HK-2 (cell line): Measurements from ENCODE around the gene KCND3.

Experiments used
- DNase-seq: peaks from one replicate; pipeline ENCODE4 v3.0.0-alpha.2; 2018; ENCODE audit not compliant: unreplicated experiment

KCND3 gene

DNA sequence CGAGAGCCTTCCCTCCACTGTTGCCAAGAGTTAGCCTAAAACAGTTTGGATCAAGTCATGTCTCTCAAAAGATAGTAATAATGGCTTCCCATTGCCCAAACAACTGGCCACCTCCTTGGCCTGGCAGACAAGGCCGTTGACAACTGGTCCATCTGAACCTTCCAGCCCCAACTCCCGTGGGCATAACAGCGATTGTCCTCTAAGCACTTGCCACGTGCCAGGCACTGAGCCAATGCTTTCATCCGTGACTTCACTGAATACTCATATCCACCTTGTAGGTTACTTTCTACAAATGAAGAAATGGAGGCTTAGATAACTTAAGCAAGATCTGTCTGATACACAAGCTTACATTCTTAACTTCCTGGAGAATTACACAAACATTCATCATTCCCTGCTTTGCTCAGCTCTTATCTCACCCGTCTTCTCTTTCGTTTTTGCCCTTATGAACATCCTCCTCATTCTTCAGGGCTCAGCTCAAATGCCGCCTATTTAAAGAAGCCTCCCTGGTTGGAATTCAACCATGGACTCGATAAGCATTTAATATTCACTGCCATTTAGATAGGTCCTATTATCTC is 106.4 kb downstream of the KCND3 start:
- no peak for DNase-seq

DNA sequence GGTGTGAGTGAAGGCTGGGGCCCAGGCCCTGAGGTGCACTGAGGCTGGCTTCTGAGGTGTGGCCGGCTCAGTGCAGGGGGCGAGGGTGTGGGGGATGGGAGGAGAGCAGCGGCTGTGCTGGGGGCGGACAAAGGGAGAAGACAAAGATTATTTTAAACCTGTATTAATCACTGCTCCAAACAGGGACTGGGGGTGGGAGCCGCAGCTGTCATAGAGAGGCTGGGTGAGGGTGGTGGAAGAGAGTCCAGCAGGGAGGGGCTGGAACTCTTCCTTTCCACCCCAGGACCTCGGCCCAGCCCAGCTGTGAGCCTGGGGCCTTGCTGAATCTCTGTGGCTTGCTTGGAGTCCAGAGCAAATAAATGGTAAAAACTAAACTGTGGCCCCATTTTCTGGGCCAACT is 106.9 kb downstream of the KCND3 start:
- DNase-seq, result no peak

GRCh38 chr1:111880881-111881837 is 108.3 kb downstream of the KCND3 start:
- no peak for DNase-seq

- no peak for DNase-seq
These were observed 110.4 kb downstream of the KCND3 start for GRCh38 chr1:111879081-111879480.

GRCh38 chr1:111878649-111879048 is 110.8 kb downstream of the KCND3 start:
- no peak for DNase-seq

DNA sequence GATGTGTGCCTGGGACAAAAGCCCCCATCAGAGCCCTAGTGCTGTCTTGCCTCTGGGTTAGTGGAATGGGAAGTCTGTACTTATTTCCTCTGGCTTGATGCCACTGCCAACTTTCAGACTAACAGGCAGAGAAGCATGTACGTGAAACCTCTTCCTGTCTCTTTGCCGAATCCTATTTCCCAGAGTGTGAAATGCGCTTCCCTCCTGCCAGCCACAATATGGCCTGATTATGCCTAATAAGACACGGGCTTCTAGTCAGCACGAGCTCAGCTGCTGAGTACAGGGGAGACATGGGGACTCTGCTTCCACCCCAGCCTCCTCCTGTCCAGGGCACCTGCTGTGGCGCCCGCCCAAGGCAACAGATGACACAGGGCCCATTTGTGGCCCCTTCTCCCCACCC is 111.4 kb downstream of the KCND3 start:
- no peak for DNase-seq

DNA sequence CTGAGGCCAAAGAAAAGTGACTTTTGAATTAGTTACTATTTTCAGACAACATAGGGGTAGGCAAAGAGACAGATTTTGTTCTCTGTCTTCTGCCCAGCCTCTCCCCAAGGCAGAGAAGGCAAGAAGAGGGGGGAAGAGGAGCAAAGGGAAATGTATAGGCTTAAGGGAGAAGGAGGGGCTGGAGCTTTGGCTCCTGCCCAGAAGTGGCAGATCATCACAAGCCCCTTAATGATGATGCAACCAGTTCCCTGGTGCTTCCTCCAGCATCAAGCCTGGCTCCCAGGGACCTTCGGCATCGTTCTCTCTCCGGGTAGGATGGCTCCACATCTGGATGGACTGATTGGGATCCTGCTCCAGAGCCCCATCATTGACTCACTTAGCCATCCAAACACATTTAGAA is 112.8 kb downstream of the KCND3 start:
- DNase-seq, result no peak

- no peak for DNase-seq
These were observed 113.8 kb downstream of the KCND3 start for GRCh38 chr1:111875640-111876039.

GRCh38 chr1:111873460-111874030 is 115.9 kb downstream of the KCND3 start:
- DNase-seq, result no peak

DNA sequence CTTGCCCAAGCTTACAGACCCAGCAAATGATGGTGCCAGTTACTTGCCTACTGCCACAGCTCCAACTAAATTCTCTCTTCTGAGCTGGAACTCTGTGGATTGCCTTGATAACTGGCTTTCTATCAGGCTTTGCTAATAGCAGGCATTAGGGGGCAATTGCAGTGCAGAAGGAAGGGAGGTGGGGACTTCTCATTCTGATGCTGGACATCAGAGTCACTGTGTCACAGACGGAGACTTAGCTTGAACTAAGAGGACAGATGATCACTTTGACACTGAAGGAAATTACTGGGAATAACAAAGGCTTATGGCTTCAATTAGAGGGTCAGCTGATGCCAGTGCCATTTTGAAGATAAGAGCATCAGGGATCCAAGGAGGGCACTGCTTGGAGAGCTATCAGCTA is 119.3 kb downstream of the KCND3 start:
- no peak for DNase-seq

GRCh38 chr1:111867868-111868440 is 121.5 kb downstream of the KCND3 start:
- no peak for DNase-seq

DNA sequence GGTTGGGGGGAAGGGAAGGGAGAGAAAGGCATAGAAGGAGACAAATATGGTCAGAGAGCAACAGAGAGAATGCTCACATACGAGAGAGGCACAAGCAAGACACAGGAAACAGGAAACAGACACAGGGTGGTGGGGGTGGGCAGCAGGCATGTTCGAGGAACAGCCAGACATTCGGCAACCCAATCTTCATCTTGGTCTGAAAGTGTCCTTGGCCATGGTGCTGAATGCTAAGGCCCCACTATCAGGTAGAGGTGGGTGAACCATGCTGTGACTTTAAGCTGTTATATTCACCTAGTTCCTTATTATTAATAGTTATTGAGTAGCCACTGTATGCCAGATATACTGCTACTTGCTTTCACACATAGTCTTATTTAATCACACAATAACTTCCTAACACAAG is 124.6 kb downstream of the KCND3 start:
- no peak for DNase-seq

GRCh38 chr1:111863401-111863800 is 126.1 kb downstream of the KCND3 start:
- no peak for DNase-seq

DNA sequence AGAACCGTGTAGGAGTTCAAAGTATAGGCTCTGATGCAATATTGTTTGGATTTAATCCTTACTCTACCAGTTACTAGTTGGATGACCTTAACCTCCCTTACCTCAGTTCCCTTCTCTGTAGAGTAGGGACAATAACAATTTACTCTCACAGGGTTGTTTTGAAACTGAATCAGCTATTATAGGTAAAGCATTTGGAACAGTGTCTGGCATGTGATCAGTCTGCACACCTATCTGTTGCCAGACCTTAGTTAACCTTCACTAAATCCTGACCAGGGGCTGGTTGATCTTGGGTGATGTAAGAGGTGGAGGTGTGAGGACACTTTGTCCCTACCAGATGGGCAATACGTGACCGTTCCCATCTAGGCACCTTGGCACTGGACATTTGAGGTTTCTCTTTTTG is 126.9 kb downstream of the KCND3 start:
- no peak for DNase-seq

DNA sequence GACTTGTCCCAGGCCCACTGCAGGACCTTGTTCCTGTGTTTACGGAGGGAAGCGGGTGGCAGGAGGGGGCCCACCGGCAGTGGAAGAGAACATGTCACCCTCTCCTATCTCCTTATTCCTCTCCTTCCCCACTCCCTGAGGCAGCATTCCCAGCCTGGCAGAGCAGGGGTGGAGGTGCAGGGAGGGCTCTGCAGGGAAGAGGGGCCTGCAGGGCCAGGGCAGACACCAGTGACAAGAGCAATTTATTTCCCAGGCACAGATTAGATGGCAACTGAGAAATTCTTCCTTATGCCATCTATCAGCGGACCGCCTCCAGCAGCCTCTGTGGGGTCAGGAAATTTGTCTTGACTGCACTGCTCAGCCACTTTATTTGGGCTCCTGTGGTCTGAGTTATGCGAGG is 127.9 kb downstream of the KCND3 start:
- DNase-seq, result no peak

- DNase-seq, result no peak
These were observed 132.2 kb downstream of the KCND3 start for GRCh38 chr1:111857194-111857651.

- DNase-seq, result no peak
These were observed 132.9 kb downstream of the KCND3 start for GRCh38 chr1:111856411-111857185.

DNA sequence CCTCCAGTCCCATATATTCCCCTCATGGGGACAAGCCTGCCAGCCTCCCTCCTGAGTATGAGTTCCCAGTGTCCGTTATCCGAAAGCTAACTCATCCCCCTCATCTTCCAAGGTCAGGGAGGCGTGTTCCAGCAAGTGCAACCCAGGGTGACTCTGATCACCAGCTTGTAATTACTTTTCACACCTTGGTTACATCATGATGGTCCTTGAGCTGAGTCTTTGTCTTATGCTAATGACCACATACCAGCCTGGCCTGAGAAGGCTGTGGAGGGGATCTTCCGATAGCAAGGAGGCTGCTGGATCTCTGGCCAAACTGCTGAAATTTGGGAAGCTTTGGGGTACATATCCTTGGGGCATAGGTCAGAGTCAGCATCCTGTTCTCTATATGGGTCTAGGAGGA is 134.2 kb downstream of the KCND3 start:
- DNase-seq, result no peak

DNA sequence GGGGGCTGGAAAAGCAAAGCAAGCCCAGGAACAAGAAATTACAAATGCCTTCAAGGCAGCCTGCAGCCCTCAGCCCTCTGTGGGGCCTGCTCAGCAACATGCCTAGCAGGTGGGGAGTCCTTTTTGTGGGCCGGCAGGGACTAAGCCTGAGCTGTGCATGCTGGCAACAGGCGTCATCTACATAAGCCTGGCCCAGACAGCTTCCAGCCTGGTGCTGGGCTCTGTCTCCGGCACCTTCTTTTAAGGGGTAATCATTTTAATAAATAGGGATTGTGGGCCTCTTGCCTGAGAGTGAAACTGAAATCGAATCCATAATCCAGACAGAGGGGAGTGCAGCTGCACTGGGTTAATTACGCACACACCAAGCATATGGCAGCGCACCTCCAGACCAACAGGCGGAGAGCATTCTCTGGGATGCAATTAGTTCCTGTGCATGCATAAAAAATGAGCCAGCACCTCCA is 137.2 kb downstream of the KCND3 start:
- DNase-seq, result no peak

DNA sequence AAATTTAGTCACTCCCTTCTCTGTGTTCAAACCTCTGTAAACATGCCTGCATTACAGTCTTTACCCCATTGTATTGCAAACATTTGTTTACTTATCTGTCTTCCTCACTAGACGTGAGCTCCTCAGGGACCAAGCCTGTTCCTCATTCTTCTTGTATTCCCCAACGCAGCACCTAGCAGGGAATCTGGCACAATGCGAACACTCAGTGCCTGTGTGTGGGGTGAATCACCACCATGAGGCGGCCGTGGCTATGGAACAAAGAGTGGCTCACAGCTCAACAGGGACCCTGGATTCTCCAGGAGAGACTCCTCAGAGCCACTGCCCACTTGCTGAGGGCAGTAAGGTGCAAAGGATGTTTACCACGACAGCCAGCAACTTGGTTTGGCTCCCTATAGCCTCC is 137.9 kb downstream of the KCND3 start:
- no peak for DNase-seq

DNA sequence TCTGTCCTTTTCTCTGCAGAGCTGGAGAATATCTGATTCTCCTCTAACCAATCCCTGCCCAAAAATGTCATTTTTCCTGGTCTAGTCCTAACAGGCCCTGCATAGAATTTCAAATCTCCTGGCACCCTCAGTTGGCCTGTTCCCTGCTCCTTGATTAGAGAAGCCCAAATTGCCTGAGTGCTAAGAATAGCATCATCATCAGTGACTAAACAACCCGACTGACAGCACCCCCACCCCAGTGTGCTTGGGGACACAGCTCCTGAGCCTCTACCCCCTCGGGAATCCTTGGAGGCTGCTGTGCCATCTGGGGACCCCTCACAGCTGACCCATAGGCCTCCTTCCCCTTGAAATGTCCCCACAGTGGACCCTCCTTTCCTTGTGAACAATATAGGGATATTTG is 139.4 kb downstream of the KCND3 start:
- no peak for DNase-seq
